ENCODE results near the gene WNT9B.

GRCh38 chr17:46910179-46910927, 59.0 kb downstream of the WNT9B start:
- TF ChIP-seq POLR2A (IDR thresholded peaks at IDR 0.05; ENCODE audit: low read length) (no peak), GATA1 (IDR thresholded peaks at IDR 0.05; ENCODE audit: low read depth, low read length) (no peak)
